Caco-2 (cell line): ENCODE measurements around the gene UNC119. TPM values are rescaled to one million over a fixed set of nuclear protein-coding genes. Genes with fewer than 3 reads are reported as not detected.
A peak's percentile ranks its signal among the peaks of the same experiment; 100 is the strongest.

Experiments used
- BruUV-seq: library from RNA; stranded (reverse); fragments of 400-500 nt; replicated peaks from 2 replicates; lab custom pipeline; 2021; lab: Mats Ljungman, UMichigan
- CTCF ChIA-PET: fragments of 300-600 bp; sonication (Branson Sonifier 250); formaldehyde crosslinking; loops from one replicate; lab custom pipeline; 2022; ENCODE audit warnings: antibody characterized with exemption; lab: Charles Lee
- POLR2A ChIA-PET: fragments of 300-600 bp; sonication (Branson Sonifier 250); formaldehyde crosslinking; loops from one replicate; lab custom pipeline; 2022; ENCODE audit warnings: antibody characterized with exemption; lab: Charles Lee
- DNase-seq, 2 experiments: peaks; one replicate each; pipeline versions ENCODE4 v3.0.0 to v3.0.0-alpha.2; 2020 to 2022
- H3K27me3 ChIP-seq: replicated peaks from 2 replicates; pipeline ENCODE4 v1.6.0; 2011; ENCODE audit warnings: low read length; ENCODE audit not compliant: control insufficient read depth, insufficient read depth
- H3K36me3 ChIP-seq: 2 replicates; pipeline ENCODE4 v1.5.1; 2011; ENCODE audit warnings: low read length; ENCODE audit not compliant: control insufficient read depth, insufficient read depth
- H3K4me1 ChIP-seq: fragments of 250-450 bp; sonication (Bioruptor Pico); 2 replicates; pipeline ENCODE4 v1.5.1; 2020; ENCODE audit warnings: mild to moderate bottlenecking
- H3K4me3 ChIP-seq: 2 replicates; pipeline ENCODE4 v1.5.1; 2011; ENCODE audit warnings: low read depth, mild to moderate bottlenecking, control low read depth, low read length
- H3K9me3 ChIP-seq: fragments of 250-450 bp; sonication (Bioruptor Pico); 2 replicates; pipeline ENCODE4 v1.5.1; 2020; ENCODE audit warnings: mild to moderate bottlenecking, moderate library complexity
- H3K27ac Mint-ChIP-seq: one replicate; pipeline ENCODE4 v1.8.0; 2022; ENCODE audit warnings: mixed read lengths; ENCODE audit not compliant: unreplicated experiment
- H3K27me3 Mint-ChIP-seq: one replicate; pipeline ENCODE4 v1.8.0; 2022; ENCODE audit warnings: mixed read lengths; ENCODE audit not compliant: insufficient read depth, unreplicated experiment
- H3K36me3 Mint-ChIP-seq: one replicate; pipeline ENCODE4 v1.8.0; 2022; ENCODE audit warnings: mild to moderate bottlenecking, mixed read lengths; ENCODE audit not compliant: insufficient read depth, unreplicated experiment
- H3K4me1 Mint-ChIP-seq: one replicate; pipeline ENCODE4 v1.8.0; 2022; ENCODE audit warnings: low read depth, mixed read lengths; ENCODE audit not compliant: unreplicated experiment
- H3K4me3 Mint-ChIP-seq: one replicate; pipeline ENCODE4 v1.8.0; 2022; ENCODE audit warnings: mild to moderate bottlenecking, moderate library complexity, mixed read lengths; ENCODE audit not compliant: unreplicated experiment
- H3K9me3 Mint-ChIP-seq: one replicate; pipeline ENCODE4 v1.8.0; 2022; ENCODE audit warnings: mixed read lengths; ENCODE audit not compliant: unreplicated experiment
- CTCF ChIP-seq, 2 experiments: fragments of 200-600 bp in 1 of 2; IDR thresholded peaks; 1 replicate in 1 of 2; 2 replicates in 1 of 2; pipeline versions ENCODE4 v1.5.1 to v1.8.0; 2011 to 2022; ENCODE audit warnings: antibody characterized with exemption in 1 of 2, control low read depth in 1 of 2, inconsistent platforms in 1 of 2, low read depth in 1 of 2, low read length in 1 of 2, mild to moderate bottlenecking in 1 of 2, moderate library complexity in 1 of 2; ENCODE audit not compliant: insufficient read depth in 1 of 2, severe bottlenecking in 1 of 2, unreplicated experiment in 1 of 2
- intact Hi-C: fragments of 100-400 bp; cut with micrococcal nuclease; formaldehyde crosslinking; loops from one replicate; pipeline ENCODE4 v1.10.0; 2022; ENCODE audit not compliant: unreplicated experiment
- total RNA-seq: library from RNA; stranded (reverse); gene quantifications from 2 replicates; pipeline ENCODE4 v1.2.3, GENCODE V29; 2022

The UNC119 gene
- total RNA-seq, 1 experiment from 2014 or later: 40.5 TPM

DNA sequence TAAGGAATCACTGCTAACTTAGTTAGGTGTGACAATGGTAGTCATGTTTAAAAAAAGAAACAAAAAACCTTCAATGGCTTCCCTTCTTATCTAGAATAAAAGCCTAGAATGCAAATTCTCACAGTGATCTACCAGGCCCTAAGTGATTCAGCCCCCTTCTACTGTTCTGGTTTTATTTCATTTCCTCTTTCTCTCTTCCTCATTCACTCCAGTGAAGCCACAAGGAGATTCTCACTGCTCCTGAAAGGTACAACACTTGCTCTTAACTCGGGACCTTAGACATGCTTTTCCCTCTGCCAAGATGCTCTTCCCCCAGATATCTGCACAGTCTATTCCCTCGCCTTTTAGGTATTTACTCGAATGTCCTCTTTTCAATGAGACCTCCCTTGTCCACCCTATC lies 15.2 kb upstream of the UNC119 start:
- BruUV-seq: no TSS peak
- Histone ChIP-seq H3K4me3 (no peak overlapping the region), H3K27me3 (no peaks in the 10 kb centered on the region), H3K36me3 (no peaks in the 10 kb centered on the region; the same call in 1 of the 2 replicates), H3K4me1 (peaks cover 25% of the 10 kb centered on the region), H3K9me3 (no peaks in the 10 kb centered on the region)
- no peaks in the 10 kb centered on the region for H3K27me3 Mint-ChIP-seq
- H3K4me3 Mint-ChIP-seq: no peak overlapping the region
- ChIA-PET CTCF (no interaction called here), POLR2A (no interaction called here)
- intact Hi-C loops: no loop called here
- peaks cover 32% of the 10 kb centered on the region for H3K36me3 Mint-ChIP-seq
- no peak overlapping the region for H3K27ac Mint-ChIP-seq
- H3K9me3 Mint-ChIP-seq: no peaks in the 10 kb centered on the region
- no peak for TF ChIP-seq CTCF (IDR thresholded peaks at IDR 0.05; ENCODE audit: insufficient read depth in 1 of 2, low read depth in 1 of 2, low read length in 1 of 2, severe bottlenecking in 1 of 2, unreplicated experiment in 1 of 2)
- no peak for DNase-seq
- H3K4me1 Mint-ChIP-seq: peaks cover 16% of the 10 kb centered on the region

- Histone ChIP-seq H3K36me3 (peaks cover 4% of the 10 kb centered on the region), H3K4me3 (no peak overlapping the region), H3K27me3 (no peaks in the 10 kb centered on the region), H3K9me3 (no peaks in the 10 kb centered on the region), H3K4me1 (peaks cover 9% of the 10 kb centered on the region)
- POLR2A ChIA-PET: no interaction called here
- BruUV-seq: no TSS peak
- no peak for TF ChIP-seq CTCF (IDR thresholded peaks at IDR 0.05; ENCODE audit: insufficient read depth in 1 of 2, low read depth in 1 of 2, low read length in 1 of 2, severe bottlenecking in 1 of 2, unreplicated experiment in 1 of 2)
- peak in 1 of 2 experiments; percentile 46 for DNase-seq
- intact Hi-C loops: no loop called here
- CTCF ChIA-PET: no interaction called here
- H3K27me3 Mint-ChIP-seq: no peaks in the 10 kb centered on the region
- H3K4me1 Mint-ChIP-seq: peaks cover 10% of the 10 kb centered on the region
- H3K36me3 Mint-ChIP-seq: peaks cover 51% of the 10 kb centered on the region
- no peaks in the 10 kb centered on the region for H3K9me3 Mint-ChIP-seq
- peak overlapping the region; percentile 64 for H3K27ac Mint-ChIP-seq
- H3K4me3 Mint-ChIP-seq: no peak overlapping the region
Observed at GRCh38 chr17:28563475-28563874, 11.1 kb upstream of the UNC119 start.

DNA sequence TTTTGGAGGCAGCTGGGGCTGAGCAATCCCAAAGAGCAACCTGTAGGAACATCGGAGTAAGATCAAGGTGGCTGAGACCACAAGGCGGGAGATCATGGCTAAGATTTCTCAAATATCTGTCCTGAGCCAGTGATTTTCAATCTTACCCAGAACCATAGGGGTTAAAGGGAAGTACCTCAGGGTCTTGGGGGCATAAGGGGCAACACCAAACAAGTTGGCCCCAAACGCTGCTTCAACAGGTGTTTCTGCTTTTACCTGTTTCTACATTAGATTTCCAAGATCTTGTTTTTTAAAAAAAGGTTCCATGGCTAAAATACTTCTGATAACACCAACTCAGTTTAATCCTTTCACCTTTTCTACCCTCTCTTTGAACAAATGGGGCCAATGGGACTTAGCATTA lies 2.6 kb upstream of the UNC119 start:
- H3K4me3 ChIP-seq: no peak overlapping the region
- peaks cover 64% of the 10 kb centered on the region for H3K36me3 Mint-ChIP-seq
- H3K9me3 ChIP-seq: no peaks in the 10 kb centered on the region
- peaks cover 23% of the 10 kb centered on the region for H3K4me1 ChIP-seq
- no peaks in the 10 kb centered on the region for H3K27me3 Mint-ChIP-seq
- intact Hi-C loops: no loop called here
- H3K36me3 ChIP-seq: peaks cover 4% of the 10 kb centered on the region; the same call in 1 of the 2 replicates
- no peak for DNase-seq
- H3K27ac Mint-ChIP-seq: no peak overlapping the region
- no peaks in the 10 kb centered on the region for H3K9me3 Mint-ChIP-seq
- no peaks in the 10 kb centered on the region for H3K27me3 ChIP-seq
- H3K4me1 Mint-ChIP-seq: peaks cover 25% of the 10 kb centered on the region
- CTCF ChIA-PET: no interaction called here
- no peak for TF ChIP-seq CTCF (IDR thresholded peaks at IDR 0.05; ENCODE audit: insufficient read depth in 1 of 2, low read depth in 1 of 2, low read length in 1 of 2, severe bottlenecking in 1 of 2, unreplicated experiment in 1 of 2)
- POLR2A ChIA-PET: no interaction called here
- no TSS peak for BruUV-seq
- no peak overlapping the region for H3K4me3 Mint-ChIP-seq
